Stimulated activated CD4-positive, alpha-beta T cell treated with anti-CD3 and anti-CD28 coated beads, TNF-alpha, amount 100 ng/mL, for 4 hours (primary cell): ENCODE data around the gene DDX54.

ENCODE experiments used
- DNase-seq, 3 experiments: peaks; one replicate each; pipeline ENCODE4 v3.0.0-alpha.2; 2020; ENCODE audit warnings: low read depth in 3 of 3

Gene DDX54

GRCh38 chr12:113190761-113191160 lies 5.5 kb upstream of the DDX54 start:
- no peak for DNase-seq

GRCh38 chr12:113189361-113189760 lies 4.1 kb upstream of the DDX54 start:
- DNase-seq = no peak

DNA sequence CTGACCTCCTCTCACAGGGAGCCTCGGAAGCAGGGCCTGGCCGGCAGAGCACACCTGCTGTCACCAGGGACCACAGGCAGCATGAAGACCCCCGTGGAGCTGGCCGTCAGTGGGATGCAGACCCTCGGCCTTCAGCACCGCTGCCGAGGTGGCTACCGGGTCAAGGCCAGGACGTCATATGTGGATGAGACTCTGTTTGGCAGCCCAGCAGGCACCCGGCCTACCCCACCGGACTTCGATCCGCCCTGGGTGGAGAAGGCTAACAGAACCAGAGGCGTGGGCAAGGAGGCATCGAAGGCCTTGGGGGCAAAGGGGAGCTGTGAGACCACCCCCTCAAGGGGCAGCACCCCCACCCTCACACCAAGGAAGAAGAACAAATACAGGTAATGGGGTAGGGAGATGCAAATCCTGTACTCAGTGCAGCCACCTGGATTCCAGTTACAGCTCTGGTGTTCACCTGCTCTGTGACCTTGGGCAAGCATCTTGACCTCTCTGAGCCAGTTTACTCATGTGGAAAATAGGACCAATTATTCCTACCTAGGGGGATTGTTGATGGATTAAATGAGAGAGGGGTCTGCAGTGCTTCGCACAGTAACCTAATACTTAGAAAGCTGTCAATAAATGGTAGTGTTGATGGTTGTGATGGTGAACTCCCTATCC lies 1.5 kb upstream of the DDX54 start:
- no peak for DNase-seq

DNA sequence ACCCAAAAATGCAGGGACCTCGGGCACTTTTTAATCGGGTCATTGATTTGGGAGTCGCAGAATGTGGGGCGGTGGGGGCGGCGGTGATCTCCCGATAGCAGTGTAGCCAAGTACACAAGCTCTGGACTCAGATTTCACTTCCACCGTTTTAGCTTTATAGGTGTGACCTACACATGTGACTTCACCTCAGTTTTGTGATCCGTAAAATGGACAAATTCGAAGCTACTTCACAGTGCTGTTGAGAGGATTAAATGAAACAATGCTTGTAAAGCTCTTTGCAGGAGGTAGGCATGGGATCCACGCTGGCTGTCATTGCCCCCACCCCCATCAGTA lies 721 bp upstream of the DDX54 start:
- no peak for DNase-seq

DNA sequence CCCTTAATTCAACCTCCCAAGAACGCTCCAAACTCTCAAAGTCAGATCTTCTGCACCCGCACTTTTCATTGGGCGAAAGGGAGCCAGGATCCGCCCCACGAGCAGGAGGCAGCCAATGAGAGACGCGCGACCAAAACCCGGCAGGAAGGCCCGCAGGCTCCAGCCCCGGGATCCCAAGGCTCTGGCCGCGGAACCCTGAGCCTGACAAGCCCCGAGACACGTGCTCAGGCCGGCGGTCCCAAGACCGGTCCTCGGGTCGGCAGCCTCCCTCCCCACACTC lies 438 bp downstream of the DDX54 start:
- peak; percentile 75 to 79 (median 77) for DNase-seq

GRCh38 chr12:113184098-113184899 lies 979 bp downstream of the DDX54 start:
- no peak for DNase-seq

DNA sequence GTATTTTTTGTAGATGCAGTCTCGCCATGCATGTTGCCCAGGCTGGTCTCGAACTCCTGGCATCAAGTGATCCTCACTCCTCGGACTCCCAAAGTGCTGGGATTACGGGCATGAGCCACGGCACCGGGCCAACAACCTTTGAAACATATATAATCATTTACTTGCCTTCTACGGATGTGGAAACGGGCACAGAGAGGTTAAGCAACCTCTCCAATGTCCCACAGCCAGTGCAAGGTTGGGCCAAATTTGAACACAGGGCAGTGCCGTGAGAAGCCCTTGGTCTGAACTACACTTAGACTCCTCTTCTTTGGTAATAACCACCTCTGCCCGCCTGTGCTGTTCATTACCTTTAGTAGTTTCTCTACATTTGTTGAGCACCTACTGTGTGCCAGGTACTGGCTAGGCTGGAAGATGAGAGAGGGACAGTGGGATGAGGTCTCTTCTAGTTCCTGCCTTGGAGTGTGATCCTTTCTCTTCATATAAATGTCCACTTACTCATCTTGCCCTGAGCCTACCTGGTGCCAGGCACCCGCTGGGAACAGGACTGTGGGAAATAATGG lies 2.2 kb downstream of the DDX54 start:
- DNase-seq = no peak

DNA sequence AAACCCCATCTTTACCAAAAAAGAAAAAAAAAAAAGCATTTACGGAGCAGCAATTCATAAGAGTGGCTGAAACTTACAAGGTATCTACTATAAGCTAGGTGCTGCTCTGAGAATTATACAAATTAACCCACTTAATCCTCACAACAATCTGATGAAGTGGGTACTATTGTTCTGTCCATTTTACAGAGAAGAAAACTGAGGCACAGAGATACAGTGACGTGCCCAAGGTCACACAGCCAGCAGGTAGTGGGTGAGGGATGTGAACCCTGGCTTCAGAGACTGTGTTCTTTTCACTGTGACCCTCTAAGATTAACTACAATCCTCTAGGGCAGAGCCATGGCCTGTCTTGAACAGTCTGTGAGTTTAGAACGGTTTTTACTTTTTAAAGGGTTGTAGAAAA lies 3.3 kb downstream of the DDX54 start:
- DNase-seq = no peak

GRCh38 chr12:113180333-113180732 lies 4.9 kb downstream of the DDX54 start:
- DNase-seq = no peak

DNA sequence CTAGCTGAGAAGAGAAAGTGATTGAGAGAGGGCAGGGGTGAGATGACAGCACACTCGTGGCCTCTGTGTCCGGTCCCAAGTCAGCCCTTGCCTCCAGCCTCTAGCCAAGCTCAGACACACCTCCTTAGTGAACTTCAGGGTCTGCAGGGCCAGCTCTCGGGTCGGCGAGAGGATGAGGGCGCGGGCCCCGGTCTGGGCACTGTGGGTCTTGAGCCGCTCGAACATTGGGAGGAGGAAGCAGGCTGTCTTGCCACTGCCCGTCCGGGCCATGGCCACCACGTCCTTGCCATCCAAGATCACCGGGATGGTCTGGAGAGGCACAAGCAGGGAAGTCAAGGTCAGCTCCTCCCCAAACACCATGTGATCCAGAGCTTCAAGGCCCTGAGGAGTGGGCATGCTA lies 6.3 kb downstream of the DDX54 start:
- DNase-seq = no peak

DNA sequence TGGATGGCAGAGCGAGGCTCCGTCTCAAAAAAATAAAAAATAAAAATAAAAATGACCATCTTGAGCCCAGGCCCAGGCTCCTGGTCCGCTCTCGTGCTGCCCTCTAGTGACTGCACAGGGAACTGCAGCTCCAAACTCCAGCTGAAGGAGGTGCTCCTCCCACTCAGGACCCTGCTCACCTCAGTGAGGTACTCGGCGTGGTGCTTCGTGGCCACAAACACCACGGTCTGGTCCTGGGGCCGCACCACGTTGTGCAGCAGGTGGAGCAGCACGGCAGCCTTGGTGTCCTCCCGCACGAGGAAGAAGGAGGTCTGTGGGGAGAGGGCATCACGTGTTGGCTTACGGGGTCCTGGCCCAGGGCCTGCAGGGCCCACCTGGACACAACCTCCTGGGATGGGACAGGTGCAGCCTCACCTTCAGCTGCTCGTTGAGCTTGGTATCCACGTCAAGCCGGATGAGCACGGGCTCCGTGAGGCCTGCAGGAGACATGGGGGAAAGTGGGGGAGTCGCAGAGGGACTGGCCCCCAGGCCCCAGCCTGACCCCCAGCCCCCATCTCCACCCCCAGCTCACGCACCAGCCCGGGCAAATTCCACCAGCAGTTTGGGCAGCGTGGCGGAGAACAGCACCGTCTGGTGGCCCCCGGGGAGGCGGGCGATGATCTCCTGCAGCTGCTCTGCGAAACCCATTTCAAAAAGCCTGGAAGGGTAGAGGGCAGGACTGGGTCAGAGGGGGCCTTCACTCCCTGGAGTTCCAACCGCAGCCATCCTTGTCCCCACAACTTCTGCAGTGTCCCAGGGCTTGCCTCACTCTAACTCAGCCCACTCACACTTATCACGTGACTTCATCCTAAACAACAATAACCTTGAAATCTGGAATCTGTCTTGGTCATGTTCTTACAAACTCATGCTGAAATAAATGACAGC lies 10.6 kb downstream of the DDX54 start:
- peak; percentile 59 to 69 (median 63) for DNase-seq

DNA sequence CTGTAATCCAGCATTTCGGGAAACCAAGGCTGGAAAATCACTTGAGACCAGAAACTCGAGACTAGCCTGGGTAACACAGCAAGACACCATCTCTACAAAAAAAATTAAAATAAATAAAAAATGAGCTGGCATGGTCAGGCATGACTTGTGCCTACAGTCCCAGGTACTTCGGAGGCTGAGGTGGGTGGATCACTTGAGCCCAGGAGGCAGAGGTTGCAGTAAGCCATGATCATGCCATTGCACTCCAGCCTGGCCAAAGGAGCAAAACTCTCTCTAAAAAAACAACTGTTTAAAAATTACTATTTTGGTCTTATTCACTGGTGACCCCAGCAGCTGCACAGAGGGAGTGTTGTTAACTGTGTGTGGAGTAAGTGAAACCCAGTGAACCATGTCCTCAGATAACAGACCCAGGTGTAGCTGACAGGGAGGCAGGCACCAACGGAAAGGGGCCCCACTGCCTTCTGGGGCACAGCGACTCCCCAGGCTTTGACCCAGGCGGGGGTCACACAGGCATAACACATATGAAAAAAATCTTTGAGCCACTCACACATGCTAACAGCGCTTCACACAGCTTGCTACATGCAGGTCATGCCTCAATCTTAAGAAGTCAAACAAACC lies 12.1 kb downstream of the DDX54 start:
- DNase-seq = no peak

GRCh38 chr12:113172185-113172584 lies 13.1 kb downstream of the DDX54 start:
- no peak for DNase-seq

- no peak for DNase-seq
Observed at GRCh38 chr12:113171543-113171942, 13.7 kb downstream of the DDX54 start.

GRCh38 chr12:113170926-113171325 lies 14.4 kb downstream of the DDX54 start:
- no peak for DNase-seq

DNA sequence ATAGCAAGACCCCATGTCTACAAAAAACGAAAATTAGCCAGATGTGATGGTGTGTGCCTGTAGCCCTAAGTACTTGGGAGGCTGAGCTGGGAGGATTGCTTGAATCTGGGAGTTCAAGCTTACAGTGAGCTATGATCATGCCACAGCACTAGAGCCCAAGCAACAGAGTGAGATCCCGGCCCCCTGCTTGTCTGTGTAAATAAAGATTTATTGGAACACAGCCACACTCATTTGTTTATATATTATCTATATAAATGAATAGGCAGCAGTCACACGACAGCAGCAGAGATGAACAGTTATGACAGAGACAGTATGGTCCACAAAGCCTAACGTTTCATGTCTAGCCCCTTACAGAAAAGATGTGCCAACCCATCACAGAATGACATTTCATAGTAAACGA lies 14.8 kb downstream of the DDX54 start:
- DNase-seq = no peak

DNA sequence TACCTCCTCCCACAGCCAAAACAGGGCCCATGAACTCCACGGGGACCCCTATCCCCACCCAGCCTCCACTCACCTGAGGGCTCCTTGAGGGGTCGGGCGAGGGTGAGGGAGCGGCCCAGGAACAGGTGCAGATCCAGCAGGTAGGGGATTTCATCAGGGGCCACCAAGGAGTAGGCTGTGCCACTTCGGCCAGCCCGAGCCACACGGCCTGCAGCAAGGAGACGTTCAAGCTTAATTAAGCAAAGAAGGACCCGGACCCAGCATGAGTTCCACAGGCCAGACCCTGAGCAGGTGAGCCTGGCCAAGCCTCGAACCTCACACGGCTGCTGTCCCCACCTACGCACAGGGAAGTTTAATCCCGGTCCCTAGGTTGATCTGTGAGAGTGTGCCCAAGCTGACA lies 15.6 kb downstream of the DDX54 start:
- DNase-seq = no peak

GRCh38 chr12:113167868-113168267 lies 17.4 kb downstream of the DDX54 start:
- no peak for DNase-seq

DNA sequence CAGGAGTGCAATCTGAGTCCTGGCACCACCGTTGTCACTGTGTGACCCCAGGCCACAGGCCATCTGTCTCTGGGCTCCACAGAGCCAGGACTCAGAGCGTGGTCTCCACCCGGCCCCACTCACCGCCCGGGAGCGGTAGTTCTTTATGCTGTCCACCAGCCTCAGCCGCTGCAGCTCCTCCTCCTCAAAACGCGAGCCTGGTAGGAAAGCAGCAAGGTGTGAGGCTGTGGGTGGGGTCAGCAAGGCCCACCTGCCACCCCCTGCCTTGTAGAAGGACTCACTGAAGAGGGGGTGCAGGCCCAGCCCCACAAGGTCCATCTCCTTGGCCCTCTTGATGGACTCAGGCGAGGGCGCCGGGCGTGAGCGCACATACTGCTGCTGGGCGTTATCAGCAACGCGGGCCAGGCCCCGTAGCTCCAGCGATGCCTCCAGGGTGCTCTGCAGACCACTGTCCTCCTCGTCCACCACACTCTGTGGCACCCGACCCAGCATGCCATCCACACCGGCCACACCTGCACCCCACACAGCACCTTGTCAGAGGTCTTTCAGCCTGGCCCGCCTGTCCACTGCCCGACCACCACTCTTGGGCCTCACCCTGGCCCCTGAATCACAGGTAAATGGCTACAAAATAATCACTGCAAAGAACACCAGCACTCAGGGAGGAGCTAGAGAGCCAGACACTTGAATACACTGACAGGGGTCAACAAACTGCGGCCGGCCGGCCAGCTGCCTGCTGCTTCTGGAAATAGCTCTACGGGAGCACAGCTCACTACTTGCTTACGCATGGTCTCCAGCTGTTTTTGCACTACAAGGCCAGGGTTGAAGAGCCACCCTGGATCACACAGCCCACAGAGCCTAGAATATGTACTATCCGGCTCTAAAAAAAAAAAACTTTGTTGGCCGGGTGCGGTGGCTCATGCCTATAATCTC lies 19.5 kb downstream of the DDX54 start:
- no peak for DNase-seq

DNA sequence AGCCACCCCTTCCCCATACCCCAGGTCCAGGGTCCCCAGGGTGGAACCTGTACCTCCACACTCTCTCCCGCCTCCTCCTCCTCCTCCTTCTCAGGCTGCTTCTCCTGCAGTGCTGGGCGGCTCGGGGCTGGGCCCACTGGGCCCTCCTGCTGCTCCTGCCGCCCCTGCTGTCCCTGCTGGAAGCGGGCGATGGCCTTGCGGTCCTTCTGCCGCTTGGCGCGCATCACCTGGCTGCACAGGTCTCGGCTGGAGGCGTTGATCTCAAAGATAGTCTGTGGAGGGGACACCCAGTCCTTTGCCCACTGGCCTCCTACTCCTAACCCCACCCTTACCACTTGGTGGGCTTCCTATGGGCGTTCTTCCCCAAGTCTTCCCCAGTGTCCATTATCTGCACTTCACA lies 21.3 kb downstream of the DDX54 start:
- no peak for DNase-seq

DNA sequence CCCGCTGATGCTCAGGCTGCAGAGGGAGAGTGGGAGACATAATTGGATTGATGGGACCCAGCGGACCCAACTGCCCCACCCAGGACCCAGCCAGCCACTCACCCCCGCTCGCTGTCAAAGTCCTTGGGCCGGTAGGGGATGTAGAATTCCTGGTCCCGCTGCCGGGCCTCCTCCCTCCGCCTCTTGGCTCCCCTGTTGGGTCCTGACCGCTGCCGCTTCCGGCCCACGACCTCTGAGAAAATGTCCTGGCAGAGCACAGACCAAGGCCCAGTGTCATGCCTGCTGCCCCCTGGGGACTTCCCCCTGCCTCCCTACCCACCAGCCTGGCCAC lies 22.3 kb downstream of the DDX54 start:
- no peak for DNase-seq
